ENCODE measurements around the gene ARPP19. TPM values are rescaled to one million over a fixed set of nuclear protein-coding genes. Genes with fewer than 3 reads are reported as not detected.

The ARPP19 gene
- polyA plus RNA-seq, 1 donor from 2014 or later: 254 TPM

DNA sequence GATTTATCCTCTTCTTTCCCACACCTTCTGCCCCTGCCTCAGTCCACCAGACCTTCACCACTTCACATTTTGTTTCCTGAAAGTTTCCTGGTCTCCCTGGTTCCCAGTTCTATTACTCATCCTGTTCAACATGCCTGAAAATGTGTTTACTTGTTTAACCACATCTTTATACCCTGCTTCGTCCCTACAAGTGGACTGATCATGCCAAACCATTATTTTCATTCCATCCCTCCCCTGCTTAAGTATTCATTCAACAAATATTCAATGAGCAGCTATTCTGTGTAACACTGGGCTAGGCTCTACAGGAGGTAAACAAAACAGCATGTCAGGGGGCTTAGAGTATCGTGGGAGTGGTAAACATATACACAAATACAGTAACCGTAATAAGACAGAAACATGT, 45.6 kb downstream of the ARPP19 start:
- Histone ChIP-seq H3K36me3 (ENCODE audit: insufficient read depth, low read length) (no peaks in the 10 kb centered on the region), H3K4me2 (ENCODE audit: low read length) (no peak overlapping the region), H4K20me1 (ENCODE audit: insufficient read depth) (peaks cover 6% of the 10 kb centered on the region)

GRCh38 chr15:52521682-52522081, 47.1 kb downstream of the ARPP19 start:
- H3K4me2 ChIP-seq (ENCODE audit: low read length): no peak overlapping the region
- H3K36me3 ChIP-seq (ENCODE audit: insufficient read depth, low read length): no peaks in the 10 kb centered on the region
- TF ChIP-seq TAF1 (IDR thresholded peaks at IDR 0.05; ENCODE audit: low read depth) (no peak), POLR2AphosphoS5 (IDR thresholded peaks at IDR 0.05) (no peak), EP300 (conservative IDR thresholded peaks at IDR 0.05; ENCODE audit: poor library complexity, severe bottlenecking) (no peak), RAD21 (conservative IDR thresholded peaks at IDR 0.05) (no peak), REST (IDR thresholded peaks at IDR 0.05; ENCODE audit: borderline replicate concordance) (no peak), MXI1 (conservative IDR thresholded peaks at IDR 0.05; ENCODE audit: poor library complexity, severe bottlenecking) (no peak), SMC3 (conservative IDR thresholded peaks at IDR 0.05; ENCODE audit: poor library complexity) (no peak)
- TF ChIP-seq, protein P1, sequence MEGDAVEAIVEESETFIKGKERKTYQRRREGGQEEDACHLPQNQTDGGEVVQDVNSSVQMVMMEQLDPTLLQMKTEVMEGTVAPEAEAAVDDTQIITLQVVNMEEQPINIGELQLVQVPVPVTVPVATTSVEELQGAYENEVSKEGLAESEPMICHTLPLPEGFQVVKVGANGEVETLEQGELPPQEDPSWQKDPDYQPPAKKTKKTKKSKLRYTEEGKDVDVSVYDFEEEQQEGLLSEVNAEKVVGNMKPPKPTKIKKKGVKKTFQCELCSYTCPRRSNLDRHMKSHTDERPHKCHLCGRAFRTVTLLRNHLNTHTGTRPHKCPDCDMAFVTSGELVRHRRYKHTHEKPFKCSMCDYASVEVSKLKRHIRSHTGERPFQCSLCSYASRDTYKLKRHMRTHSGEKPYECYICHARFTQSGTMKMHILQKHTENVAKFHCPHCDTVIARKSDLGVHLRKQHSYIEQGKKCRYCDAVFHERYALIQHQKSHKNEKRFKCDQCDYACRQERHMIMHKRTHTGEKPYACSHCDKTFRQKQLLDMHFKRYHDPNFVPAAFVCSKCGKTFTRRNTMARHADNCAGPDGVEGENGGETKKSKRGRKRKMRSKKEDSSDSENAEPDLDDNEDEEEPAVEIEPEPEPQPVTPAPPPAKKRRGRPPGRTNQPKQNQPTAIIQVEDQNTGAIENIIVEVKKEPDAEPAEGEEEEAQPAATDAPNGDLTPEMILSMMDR (IDR thresholded peaks at IDR 0.05; ENCODE audit: poor library complexity, severe bottlenecking): no peak
- H3K9ac ChIP-seq (ENCODE audit: low read length): no peak overlapping the region
- no peaks in the 10 kb centered on the region for H3K9me2 ChIP-seq (ENCODE audit: insufficient read depth, low read length)
- no peaks in the 10 kb centered on the region for H3F3A ChIP-seq (ENCODE audit: insufficient read depth, low read length, poor library complexity, severe bottlenecking)
- no peak overlapping the region for H2AFZ ChIP-seq (ENCODE audit: low read depth, low read length)
- H3K79me2 ChIP-seq (replicated peaks; ENCODE audit: insufficient read depth, low read length): peaks cover 87% of the 10 kb centered on the region
- H3K27ac ChIP-seq (ENCODE audit: low read length): no peak overlapping the region
- no peaks in the 10 kb centered on the region for H3K27me3 ChIP-seq (ENCODE audit: insufficient read depth, low read depth, low read length)
- H4K20me1 ChIP-seq (ENCODE audit: insufficient read depth): peaks cover 6% of the 10 kb centered on the region
- H3K9me3 ChIP-seq (ENCODE audit: low read length): no peaks in the 10 kb centered on the region
- H3K4me3 ChIP-seq (ENCODE audit: low read length): no peak overlapping the region

More for the DNA sequence above, 45.6 kb downstream of the ARPP19 start:
- no peak overlapping the region for H3K9ac ChIP-seq (ENCODE audit: low read length)
- H2AFZ ChIP-seq (ENCODE audit: low read depth, low read length): no peak overlapping the region
- no peak for TF ChIP-seq REST (IDR thresholded peaks at IDR 0.05; ENCODE audit: borderline replicate concordance)
- no peak for TF ChIP-seq EZH2 (IDR thresholded peaks at IDR 0.05; ENCODE audit: borderline replicate concordance, insufficient read depth, low read length, poor library complexity, severe bottlenecking)
- TF ChIP-seq SMC3 (conservative IDR thresholded peaks at IDR 0.05; ENCODE audit: poor library complexity): no peak
- TF ChIP-seq MXI1 (conservative IDR thresholded peaks at IDR 0.05; ENCODE audit: poor library complexity, severe bottlenecking): no peak
- no peak for TF ChIP-seq RAD21 (conservative IDR thresholded peaks at IDR 0.05)
- TF ChIP-seq EP300 (conservative IDR thresholded peaks at IDR 0.05; ENCODE audit: poor library complexity, severe bottlenecking): no peak
- no peak for TF ChIP-seq TAF1 (IDR thresholded peaks at IDR 0.05; ENCODE audit: low read depth)
- TF ChIP-seq, protein P1 (IDR thresholded peaks at IDR 0.05; ENCODE audit: poor library complexity, severe bottlenecking): no peak
- no peak for TF ChIP-seq POLR2AphosphoS5 (IDR thresholded peaks at IDR 0.05)
- H3K4me3 ChIP-seq (ENCODE audit: low read length): no peak overlapping the region
- no peak overlapping the region for H3K27ac ChIP-seq (ENCODE audit: low read length)
- H3K79me2 ChIP-seq (replicated peaks; ENCODE audit: insufficient read depth, low read length): peaks cover 87% of the 10 kb centered on the region
- H3K9me3 ChIP-seq (ENCODE audit: low read length): no peaks in the 10 kb centered on the region
- no peaks in the 10 kb centered on the region for H3F3A ChIP-seq (ENCODE audit: insufficient read depth, low read length, poor library complexity, severe bottlenecking)
- no peaks in the 10 kb centered on the region for H3K9me2 ChIP-seq (ENCODE audit: insufficient read depth, low read length)
- no peaks in the 10 kb centered on the region for H3K27me3 ChIP-seq (ENCODE audit: insufficient read depth, low read depth, low read length)
